ENCODE measurements around the gene TARS3. TPM values are rescaled to one million over a fixed set of nuclear protein-coding genes. Genes with fewer than 3 reads are reported as not detected.

Gene TARS3
- total RNA-seq, 4 donors from 2014 or later, result 22.8 to 58.6 (median 26.6) TPM

DNA sequence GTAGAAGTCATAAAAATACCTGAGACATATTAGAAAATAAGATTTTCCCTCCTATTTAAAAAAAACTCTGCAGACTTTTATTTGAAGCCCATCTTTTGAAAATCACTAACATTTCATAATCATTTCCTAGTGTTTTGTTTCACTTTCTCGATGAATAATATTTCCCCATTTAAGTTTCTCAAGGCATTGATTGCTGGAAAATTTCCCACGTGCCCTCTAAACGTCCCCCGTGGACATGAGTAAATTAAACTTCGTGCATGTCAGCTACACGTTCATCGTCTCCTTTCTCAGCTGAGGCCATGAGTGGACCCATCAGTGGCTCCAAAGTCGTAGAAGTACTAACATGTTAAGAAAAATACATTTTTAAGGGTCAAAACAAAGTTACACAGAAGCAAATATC, 70.1 kb downstream of the TARS3 start:
- Histone ChIP-seq H3K4me1 (peaks cover 30 to 36% of the 10 kb centered on the region in 2 donors), H3K27me3 (no peaks in the 10 kb centered on the region), H3K9me3 (no peaks in the 10 kb centered on the region), H3K36me3 (no peaks in the 10 kb centered on the region), H3K27ac (no peak overlapping the region), H3K4me3 (replicated peaks in 1 of 3) (no peak overlapping the region)
- 80 to 91% methylated on average over 8 of the region's 8 CpGs for WGBS, 2 donors
- DNase-seq, result no peak
- TF ChIP-seq POLR2A (IDR thresholded peaks at IDR 0.05), result no peak
- TF ChIP-seq CTCF (IDR thresholded peaks at IDR 0.05), result no peak
- intact Hi-C loops (cut with DNase I), result no loop called here

GRCh38 chr15:101652786-101653430, 71.4 kb downstream of the TARS3 start:
- Histone ChIP-seq H3K9me3 (no peaks in the 10 kb centered on the region), H3K27ac (peak overlapping the region; percentile 89 to 98 (median 96)), H3K36me3 (peaks cover 0 to 6% of the 10 kb centered on the region in 2 donors), H3K27me3 (no peaks in the 10 kb centered on the region), H3K4me3 (replicated peaks in 1 of 3) (peak overlapping the region; percentile 72 to 93 (median 92)), H3K4me1 (peaks cover 23 to 31% of the 10 kb centered on the region in 2 donors)
- peak; percentile 19 to 22 for DNase-seq
- intact Hi-C loops (cut with DNase I), result no loop called here
- WGBS, 2 donors, result 34 to 56% methylated on average over 25 to 35 of the region's 42 CpGs
- TF ChIP-seq CTCF (IDR thresholded peaks at IDR 0.05) (no peak), POLR2A (IDR thresholded peaks at IDR 0.05) (no peak)

DNA sequence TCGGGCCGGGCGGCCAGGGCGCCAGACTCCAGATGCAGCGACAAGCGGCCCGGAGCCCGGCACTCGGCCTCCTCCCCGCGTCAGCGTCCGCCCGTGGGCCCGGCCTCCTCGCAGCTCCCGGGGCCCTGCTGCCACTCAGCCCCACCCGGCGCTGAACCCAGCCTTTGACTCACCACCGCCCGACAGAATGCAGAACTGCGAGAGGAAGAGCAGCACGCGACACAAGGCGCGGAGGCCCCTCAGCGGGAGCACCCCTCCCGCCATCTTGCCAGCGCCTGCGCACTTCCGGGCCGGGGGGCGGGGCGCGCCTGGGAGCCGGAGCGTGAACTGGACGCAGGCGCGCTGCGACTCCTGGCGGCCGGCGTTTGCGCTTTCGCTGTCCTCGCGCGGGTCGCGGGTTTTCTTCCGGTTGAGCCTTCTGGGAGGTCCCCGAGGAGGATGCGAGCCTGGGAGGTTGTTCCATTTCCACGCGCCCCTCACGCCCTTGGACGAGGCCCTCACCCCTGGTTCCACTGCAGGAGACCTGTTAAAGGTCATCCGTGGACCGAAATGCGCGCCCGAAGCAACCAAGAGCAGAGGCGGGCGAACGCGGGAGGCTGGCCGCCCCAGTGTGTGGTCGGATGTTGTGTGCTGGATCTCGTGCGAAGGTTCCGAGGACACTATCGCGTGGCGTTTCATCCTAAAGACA, 72.0 kb downstream of the TARS3 start, which contains the start of gene TM2D3:
TSS of gene TM2D3 (minus strand) at position 284 of the 688 bp plus-strand sequence. CDS start at position 264, 20 bp downstream.
- Histone ChIP-seq H3K4me3 (replicated peaks in 1 of 3) (peak within 1 kb of the TSS; percentile 72 to 93 (median 92)), H3K36me3 (peaks cover 0 to 12% of the 10 kb centered on the region in 2 donors), H3K27me3 (no peaks in the 10 kb centered on the region), H3K9me3 (no peaks in the 10 kb centered on the region), H3K4me1 (peaks cover 19 to 27% of the 10 kb centered on the region in 2 donors), H3K27ac (peak within 1 kb of the TSS; percentile 89 to 98 (median 96))
- DNase-seq, result peak; percentile 93 to 95
- WGBS, 2 donors, result 0% methylated on average over 3 to 21 of the region's 75 CpGs
- intact Hi-C loops (cut with DNase I), result no loop called here
- TF ChIP-seq CTCF (IDR thresholded peaks at IDR 0.05) (peak; percentile 45 to 96 (median 72)), POLR2A (IDR thresholded peaks at IDR 0.05) (peak; percentile 75 to 96)

GRCh38 chr15:101651554-101652097, 72.6 kb downstream of the TARS3 start:
- Histone ChIP-seq H3K36me3 (peaks cover under 1 to 18% of the 10 kb centered on the region in 2 donors), H3K4me3 (replicated peaks in 1 of 3) (peak overlapping the region; percentile 72 to 93 (median 92)), H3K9me3 (no peaks in the 10 kb centered on the region), H3K27me3 (no peaks in the 10 kb centered on the region), H3K4me1 (peaks cover 17 to 24% of the 10 kb centered on the region in 2 donors), H3K27ac (peak overlapping the region; percentile 89 to 98 (median 96))
- WGBS, 2 donors, result 1% methylated on average over 17 to 28 of the region's 32 CpGs
- TF ChIP-seq CTCF (IDR thresholded peaks at IDR 0.05) (no peak), POLR2A (IDR thresholded peaks at IDR 0.05) (no peak)
- DNase-seq, result peak in 1 of 2 donors; percentile 53
- intact Hi-C loops (cut with DNase I), result no loop called here

Data from thyroid gland (tissue), 4 donors.